Mesodermal cell (in vitro differentiated cells): ENCODE data around the gene MYO7A.

Experiments used
- H3K27ac ChIP-seq: 2 replicates; pipeline ENCODE4 v1.7.0; 2013; ENCODE audit warnings: mild to moderate bottlenecking, low read depth, low read length, moderate library complexity; ENCODE audit not compliant: severe bottlenecking
- H3K36me3 ChIP-seq: 2 replicates; pipeline ENCODE4 v1.7.1; 2013; ENCODE audit warnings: mild to moderate bottlenecking, low read length, moderate library complexity; ENCODE audit not compliant: control insufficient read depth, insufficient read depth
- H3K4me1 ChIP-seq: one replicate; pipeline ENCODE4 v1.7.1; 2013; ENCODE audit warnings: mild to moderate bottlenecking, low read length; ENCODE audit not compliant: insufficient read depth, control insufficient read depth, poor library complexity, severe bottlenecking
- H3K4me3 ChIP-seq: 2 replicates; pipeline ENCODE4 v1.7.0; 2013; ENCODE audit warnings: low read length, control low read depth, mild to moderate bottlenecking; ENCODE audit not compliant: insufficient read depth, poor library complexity, severe bottlenecking; ENCODE audit errors: extremely low read depth
- H3K9me3 ChIP-seq: 2 replicates; pipeline ENCODE4 v1.7.1; 2013; ENCODE audit warnings: mild to moderate bottlenecking, low read length, moderate library complexity; ENCODE audit not compliant: control insufficient read depth
- WGBS, 2 experiments: methylation state at CpG; one replicate each; pipeline ENCODE4 v1.1.5; 2013; ENCODE audit warnings: missing lambda C conversion rate in 2 of 2; ENCODE audit not compliant: insufficient coverage in 2 of 2; 5-methylcytosine and 5-hydroxymethylcytosine counted together

MYO7A gene

DNA sequence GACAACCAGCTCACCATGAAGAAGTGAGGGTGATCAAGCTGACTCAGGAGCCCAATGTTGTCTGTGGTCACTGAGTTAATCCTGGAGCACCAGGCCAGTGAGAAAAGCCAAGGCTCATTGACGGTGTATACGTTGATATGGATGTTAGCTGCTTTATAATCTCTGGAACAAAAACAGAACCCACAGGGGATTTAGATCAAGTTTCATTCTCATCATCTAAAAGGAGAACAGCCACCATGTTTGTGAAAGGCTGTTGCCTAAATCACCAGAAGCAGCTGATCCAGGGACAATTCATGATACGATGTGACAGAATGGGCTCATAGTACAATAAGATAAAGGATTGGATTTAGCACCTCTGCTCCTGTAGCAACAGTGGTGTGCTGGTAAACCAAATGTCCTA lies 105.0 kb downstream of the MYO7A start:
- 100% methylated on average over 3 of the region's 3 CpGs for WGBS, 2 experiments
- H3K36me3 ChIP-seq: no peaks in the 10 kb centered on the region
- H3K9me3 ChIP-seq: no peaks in the 10 kb centered on the region
- H3K4me3 ChIP-seq: no peak overlapping the region
- no peak overlapping the region for H3K27ac ChIP-seq
- H3K4me1 ChIP-seq: no peaks in the 10 kb centered on the region

DNA sequence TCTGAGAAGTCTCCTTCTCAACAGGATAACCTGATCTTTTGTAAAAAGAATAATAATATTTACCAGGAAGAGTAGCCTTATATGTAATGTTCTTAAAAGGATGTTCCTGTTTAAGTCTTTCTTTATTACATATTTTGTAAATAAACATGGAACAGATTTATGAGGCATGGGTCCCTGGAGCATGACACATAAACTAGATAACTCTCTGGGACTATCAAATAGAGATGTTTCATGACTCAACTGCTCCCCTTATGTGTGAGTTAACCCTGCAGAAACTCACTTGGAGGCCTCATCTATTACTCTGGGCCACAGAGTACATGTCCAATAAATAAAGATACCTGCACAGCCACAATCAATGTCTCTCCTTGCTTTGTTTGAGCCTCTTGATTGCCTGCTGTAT lies 108.9 kb downstream of the MYO7A start:
- no peaks in the 10 kb centered on the region for H3K9me3 ChIP-seq
- no peaks in the 10 kb centered on the region for H3K36me3 ChIP-seq
- H3K27ac ChIP-seq: no peak overlapping the region
- no peaks in the 10 kb centered on the region for H3K4me1 ChIP-seq
- H3K4me3 ChIP-seq: no peak overlapping the region

DNA sequence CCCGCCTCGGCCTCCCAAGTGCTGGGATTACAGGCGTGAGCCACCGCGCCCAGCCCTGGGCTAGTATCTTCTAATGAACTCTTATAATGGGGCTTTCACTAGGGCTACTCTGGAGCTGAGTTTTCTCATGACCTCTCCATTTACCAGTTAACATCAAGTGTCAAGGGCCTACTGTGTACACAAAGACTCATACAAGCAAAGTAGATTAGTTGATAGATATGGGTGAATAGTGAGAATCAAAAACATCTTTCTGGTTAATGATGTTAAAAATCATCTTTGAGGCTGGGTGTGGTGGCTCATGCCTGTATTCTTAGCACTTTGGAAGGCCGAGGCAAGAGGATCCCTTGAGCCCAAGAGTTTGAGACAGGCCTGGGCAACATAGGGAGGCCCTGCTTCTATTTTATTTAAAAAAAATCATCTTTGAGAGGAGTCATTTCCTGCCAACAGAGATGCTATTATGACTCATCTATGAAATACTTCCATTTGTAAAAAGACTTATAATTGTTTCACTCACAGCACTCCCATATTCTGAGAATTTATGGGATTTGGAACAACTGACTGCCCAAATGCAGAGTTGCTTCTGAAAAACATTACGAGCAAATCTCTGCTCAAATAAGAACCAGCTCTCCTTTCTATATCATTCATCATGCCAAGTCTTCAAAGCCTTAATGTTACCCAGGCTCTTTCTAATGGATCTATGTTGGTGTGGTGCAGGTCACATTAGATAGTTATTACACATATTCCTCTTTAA lies 116.4 kb downstream of the MYO7A start:
- 93 to 95% methylated on average over 3 to 4 of the region's 7 CpGs for WGBS, 2 experiments

DNA sequence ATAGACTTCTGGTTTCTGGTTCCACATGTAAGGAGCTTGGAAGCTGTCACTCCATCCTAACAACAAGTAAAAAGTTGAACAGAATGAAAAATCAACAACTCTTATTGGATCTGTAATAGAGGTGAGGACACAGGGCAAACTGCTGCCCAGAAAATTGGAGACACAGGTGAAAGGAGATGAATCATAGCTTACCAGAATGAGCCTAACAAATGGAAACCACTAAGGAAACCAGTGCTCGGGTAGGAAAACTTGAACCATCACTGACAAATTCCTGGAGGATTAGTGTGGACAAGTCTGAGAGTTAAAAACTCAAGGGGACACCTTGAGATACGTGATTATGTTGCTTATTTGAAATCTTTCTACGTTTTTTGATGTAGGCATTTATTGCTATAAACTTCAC lies 121.4 kb downstream of the MYO7A start:
- WGBS, 2 experiments: 83 to 100% methylated on average over 1 to 2 of the region's 3 CpGs
- no peaks in the 10 kb centered on the region for H3K9me3 ChIP-seq
- H3K36me3 ChIP-seq: no peaks in the 10 kb centered on the region
- no peaks in the 10 kb centered on the region for H3K4me1 ChIP-seq
- no peak overlapping the region for H3K4me3 ChIP-seq
- H3K27ac ChIP-seq: no peak overlapping the region

More for the DNA sequence above, 116.4 kb downstream of the MYO7A start:
- H3K4me3 ChIP-seq: no peak overlapping the region
- H3K27ac ChIP-seq: no peak overlapping the region
- H3K4me1 ChIP-seq: no peaks in the 10 kb centered on the region
- no peaks in the 10 kb centered on the region for H3K9me3 ChIP-seq
- H3K36me3 ChIP-seq: no peaks in the 10 kb centered on the region

DNA sequence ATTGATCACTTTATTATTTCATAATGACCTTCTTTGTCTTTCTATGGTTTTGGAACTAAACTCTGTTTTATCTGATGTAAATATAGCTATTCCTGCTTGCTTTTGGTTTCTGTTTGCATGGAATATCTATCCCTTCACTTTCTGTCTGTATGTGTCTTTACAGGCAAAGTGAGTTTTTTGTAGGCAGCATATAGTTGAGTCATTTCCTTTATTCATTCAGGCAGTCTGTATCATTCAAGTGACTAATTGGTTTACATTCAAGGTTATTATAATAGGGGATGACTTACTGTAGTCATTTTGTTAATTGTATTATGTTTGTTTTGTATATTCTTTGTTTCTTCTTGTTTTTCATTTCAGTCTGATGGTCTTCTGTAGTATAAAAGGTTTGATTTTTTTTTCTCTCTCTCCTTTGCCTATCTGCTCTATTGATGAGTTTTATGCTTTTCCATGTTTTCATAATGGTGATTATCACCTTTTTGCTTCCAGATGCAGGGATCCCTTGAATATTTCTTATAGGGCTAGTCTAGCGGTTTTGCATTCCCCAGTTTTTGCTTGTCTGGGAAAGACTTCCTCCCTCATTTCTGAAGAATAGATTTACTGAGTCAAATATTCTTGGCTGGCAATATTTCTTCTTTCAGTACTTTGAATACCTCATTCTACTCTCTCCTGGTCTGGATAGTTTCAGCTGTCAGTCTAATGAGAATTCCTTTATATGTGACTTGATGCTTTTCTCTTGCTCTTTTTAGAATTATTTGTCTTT lies 123.0 kb downstream of the MYO7A start:
- WGBS, 2 experiments: 86% methylated on average over 1 of the region's 1 CpG; no CpG with 5 or more reads in 1 of the 2 experiments
- no peaks in the 10 kb centered on the region for H3K36me3 ChIP-seq
- no peaks in the 10 kb centered on the region for H3K9me3 ChIP-seq
- H3K27ac ChIP-seq: no peak overlapping the region
- no peak overlapping the region for H3K4me3 ChIP-seq
- H3K4me1 ChIP-seq: no peaks in the 10 kb centered on the region

DNA sequence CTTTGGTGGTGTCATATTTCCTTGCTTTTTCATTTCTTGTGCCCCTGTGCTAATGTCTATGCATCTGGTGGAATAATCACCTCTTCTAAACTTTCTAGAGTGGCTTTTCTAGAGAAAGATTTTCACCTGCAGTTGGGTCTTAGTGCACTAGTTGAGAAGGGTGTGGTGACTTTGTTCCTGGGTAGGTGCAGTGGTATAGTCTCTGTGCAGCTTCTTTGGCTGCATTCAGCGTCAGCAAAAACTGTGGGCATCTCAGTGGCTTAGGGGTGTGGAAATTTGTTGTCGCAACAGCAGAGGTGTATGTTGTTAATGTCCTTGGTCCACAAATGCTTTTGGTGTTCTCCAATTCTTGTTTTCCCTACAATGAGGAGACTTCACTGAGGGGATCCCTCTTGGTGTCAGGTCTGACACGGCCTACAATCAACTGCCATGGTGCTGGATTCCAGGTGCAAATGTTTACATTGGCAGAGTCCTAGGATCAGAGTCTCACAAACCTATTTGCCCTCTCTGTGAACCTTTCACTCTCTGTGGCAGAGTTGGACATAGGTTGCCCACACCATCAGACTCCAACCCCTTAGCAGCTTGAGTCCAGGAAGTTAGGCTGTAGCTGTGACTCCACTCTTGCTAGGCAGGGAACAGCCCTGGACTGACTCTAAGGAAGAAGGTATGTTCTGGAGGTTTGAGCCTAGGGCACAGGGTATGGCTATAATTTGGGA lies 124.7 kb downstream of the MYO7A start:
- Histone ChIP-seq H3K9me3 (no peaks in the 10 kb centered on the region), H3K36me3 (no peaks in the 10 kb centered on the region), H3K4me1 (no peaks in the 10 kb centered on the region), H3K27ac (no peak overlapping the region), H3K4me3 (no peak overlapping the region)
- WGBS, 2 experiments: 84 to 93% methylated on average over 3 of the region's 3 CpGs

DNA sequence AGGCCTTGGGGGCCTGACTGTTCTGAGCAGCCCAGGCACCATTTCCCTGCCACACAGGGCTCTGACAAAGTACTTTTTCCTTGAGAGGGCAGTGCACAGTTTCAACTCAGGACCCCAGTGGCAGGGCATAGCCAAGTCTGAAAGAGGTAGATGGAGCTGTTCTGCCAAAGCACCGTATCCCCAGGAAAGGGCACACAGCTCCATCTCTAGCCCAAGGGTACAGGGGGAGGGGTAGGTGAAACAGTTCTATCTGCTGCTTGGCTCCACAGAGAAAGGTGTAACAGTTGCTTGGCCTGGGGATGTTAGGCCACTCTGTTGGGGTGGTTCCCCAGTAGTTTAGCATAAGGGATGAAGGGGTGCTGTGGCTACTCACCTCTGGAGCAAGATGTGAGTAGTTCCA lies 125.6 kb downstream of the MYO7A start:
- Histone ChIP-seq H3K36me3 (no peaks in the 10 kb centered on the region), H3K27ac (no peak overlapping the region), H3K4me1 (no peaks in the 10 kb centered on the region), H3K9me3 (no peaks in the 10 kb centered on the region), H3K4me3 (no peak overlapping the region)
- WGBS, 2 experiments: 86 to 100% methylated on average over 1 of the region's 1 CpG

DNA sequence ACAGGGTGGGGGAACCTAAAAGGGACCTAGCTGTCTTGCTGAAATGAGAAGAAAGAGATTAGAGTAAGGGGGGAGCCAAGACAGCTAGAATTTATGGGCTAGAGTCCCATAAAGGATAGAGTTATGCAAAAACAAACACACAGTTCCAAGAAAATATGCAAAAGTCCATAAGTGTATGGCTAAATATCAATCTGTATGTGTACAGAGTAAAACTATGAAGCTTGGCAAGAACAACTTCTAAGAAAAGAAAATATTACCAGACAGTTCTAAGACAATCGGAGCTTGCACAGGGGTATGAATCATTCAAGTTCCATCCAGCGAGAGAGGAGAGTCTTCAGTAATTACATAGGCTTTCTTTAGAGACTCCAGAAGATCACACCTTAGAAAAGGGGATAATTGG lies 131.6 kb downstream of the MYO7A start:
- no peak overlapping the region for H3K4me3 ChIP-seq
- no peaks in the 10 kb centered on the region for H3K4me1 ChIP-seq
- 80 to 82% methylated on average over 2 of the region's 2 CpGs for WGBS, 2 experiments
- no peaks in the 10 kb centered on the region for H3K36me3 ChIP-seq
- no peak overlapping the region for H3K27ac ChIP-seq
- H3K9me3 ChIP-seq: no peaks in the 10 kb centered on the region

DNA sequence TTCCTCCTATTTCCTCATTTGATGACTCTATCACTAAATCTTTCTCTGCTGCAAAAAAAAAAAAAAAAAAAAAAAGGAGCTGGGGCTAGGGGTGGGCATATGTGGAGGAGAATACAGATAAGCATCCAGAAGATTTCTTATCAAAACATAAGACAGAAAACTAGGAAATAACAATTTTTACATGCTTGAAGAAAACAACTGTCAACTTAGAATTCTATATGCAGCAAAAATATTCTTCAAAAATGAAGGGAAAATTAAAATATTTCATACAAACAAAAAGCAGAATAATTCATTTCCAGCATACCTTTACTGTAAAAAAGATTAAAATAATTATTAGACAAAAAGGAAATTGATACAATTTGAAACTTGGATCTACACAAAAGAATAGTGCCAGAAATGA lies 134.8 kb downstream of the MYO7A start:
- Histone ChIP-seq H3K9me3 (no peaks in the 10 kb centered on the region), H3K27ac (no peak overlapping the region), H3K36me3 (no peaks in the 10 kb centered on the region), H3K4me3 (no peak overlapping the region), H3K4me1 (no peaks in the 10 kb centered on the region)
